DMS114 treated with DMSO at 0.1 percent for 48 hours (cell line): ENCODE results near the gene CERK.
"Not testable (repeated sequence)": the region's sequence is repeated elsewhere in the genome, so short reads cannot be mapped to it uniquely, and the experiment has no call there.

ENCODE experiments used
- DNase-seq: peaks from one replicate; lab custom pipeline; 2025; ENCODE audit not compliant: unreplicated experiment; lab: John Stamatoyannopoulos, UW

The CERK gene

DNA sequence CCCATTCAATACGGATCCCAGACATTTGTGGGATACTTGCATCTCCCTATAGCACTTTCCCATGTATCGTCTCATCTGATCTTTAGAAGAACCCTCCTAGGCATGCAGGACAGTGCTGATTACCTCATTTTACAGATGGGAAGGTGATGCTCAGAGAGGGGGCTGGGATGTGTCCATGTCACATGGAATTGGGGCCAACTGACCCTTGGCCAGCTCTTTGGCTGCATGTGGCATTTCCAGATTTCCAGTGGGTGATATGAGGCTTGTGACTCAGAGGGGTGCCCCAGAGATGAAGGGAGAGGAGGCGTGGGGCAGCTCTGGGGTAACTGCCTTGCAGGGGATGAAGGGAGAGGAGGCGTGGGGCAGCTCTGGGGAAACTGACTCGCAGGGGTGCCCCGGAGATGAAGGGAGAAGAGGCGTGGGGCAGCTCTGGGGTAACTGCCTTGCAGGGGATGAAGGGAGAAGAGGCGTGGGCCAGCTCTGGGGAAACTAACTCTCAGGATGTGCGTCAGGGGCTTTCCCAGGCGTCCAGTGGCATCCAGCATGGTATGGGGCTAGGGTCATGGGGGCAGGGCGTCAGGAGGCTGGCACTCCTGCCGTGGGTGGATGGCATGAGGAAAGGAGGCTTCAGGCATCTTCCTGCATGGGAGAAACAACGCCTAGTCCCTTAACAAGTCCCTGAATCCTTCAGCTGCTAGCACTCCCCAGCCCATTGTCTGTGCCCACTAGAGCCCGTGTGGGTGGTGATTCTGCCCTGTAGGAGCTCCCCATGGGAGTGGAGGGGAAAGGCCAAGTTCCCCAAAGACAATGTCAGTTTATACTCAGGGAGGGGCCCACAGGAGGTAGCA, 11.9 kb upstream of the CERK start:
- no peak for DNase-seq

DNA sequence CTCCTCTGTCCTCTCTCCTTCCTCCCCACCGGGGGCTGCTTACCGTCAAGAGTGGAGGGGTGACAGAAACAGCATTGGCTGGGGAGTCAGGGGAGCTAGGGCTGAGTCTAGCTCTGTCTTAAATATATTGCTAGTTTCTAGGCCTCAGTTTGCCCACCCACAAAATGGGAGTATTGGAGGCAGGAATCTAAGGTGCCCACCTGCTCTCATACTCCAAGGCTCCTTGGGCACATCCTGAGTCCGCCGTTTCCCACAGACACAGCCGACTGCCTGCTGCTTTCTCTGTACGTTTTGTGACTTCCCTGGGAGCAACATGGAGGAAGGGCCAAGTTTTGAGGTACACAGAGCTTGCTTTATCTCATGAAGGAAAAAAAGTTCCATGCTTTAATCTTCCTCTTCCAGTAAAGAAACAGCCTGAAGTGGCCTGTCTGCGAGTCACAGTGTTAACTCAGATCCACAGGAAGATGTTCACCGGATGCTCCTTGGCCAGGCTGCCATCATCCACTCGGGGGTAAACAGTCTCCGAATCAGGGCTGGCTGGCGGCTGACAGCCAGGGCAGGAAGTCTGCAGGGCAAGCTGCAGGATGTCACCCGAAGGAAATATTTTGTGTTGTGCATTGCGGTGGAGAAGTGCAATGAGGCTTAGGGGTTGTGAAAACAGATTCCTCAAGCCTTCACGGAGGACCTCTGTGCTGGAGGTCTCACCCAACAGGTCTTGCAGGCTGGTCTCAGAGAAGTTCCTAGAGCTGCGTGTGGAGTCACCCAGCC, 11.0 kb upstream of the CERK start:
- no peak for DNase-seq

DNA sequence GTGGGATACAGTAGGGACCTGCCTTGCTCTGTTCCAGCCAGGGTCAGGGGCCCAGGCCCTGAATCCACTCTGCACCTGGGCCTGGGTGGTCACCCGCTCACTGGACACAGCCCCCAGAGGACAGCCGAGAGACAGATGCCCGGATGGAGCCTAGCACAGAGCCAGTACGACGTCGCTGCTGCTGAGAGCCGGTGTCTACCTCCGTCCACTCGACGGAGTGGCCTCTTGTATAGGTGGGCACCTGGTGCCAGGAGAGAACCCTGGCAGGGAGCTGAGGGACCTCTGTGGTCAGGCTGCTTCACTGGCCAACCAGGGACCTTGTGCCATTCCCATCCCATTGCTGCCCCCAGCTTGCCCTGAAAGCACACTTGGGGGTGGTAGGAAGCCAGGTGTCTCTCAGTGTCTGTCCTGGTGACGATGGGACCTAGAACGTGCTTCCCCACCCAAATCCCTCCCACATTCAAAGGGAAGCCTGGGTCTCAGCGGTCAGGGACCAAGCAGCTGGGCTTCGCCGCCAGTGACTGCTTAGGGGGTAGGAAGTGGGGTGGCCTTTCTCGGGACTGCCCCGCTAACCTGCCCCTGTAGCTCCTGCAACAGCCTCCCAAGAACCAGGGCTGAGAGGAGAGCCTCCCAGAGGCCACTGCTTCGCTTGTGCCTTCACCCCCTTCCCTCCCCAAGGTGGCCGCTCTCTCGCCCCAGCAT, 10.3 kb upstream of the CERK start:
- DNase-seq, result no peak

DNA sequence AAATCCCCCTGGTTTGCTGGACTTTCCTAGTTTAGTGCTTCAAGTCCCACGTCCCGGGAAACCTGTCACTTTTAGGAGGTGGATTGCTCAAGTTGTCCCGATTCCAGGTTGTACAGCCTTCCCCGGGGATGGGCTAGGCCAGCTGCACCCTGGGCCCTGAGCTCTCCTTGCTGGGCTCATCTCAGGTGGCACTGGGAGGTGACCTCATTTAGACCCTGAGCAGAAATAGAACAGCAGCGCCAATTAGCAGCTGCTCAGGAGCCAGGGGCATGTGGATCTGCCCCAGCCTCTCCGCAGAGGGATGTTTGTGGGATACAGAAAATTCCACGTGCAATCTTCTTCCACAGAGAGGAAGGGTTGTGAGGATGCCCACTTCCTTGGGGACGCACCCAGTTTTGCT, 9.6 kb upstream of the CERK start:
- no peak for DNase-seq

DNA sequence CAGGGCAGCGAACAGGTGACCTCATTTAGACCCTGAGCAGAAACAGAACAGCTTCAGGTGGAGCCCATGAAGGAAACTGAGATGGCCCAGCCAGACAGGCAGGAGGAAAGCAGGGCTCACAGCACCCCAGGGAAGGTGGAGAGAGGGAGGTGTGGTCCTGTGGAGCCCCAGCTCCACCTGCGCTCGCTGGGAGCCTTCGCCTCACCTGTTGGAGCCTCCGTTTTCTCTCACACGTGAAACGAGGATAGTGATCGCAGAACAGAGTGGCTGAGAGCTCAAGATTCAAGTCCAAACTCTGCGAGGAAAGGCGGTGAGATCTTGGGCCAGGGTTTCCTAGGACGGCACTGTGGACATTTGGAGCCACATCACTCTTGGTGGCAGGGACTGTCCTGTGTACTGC, 8.6 kb upstream of the CERK start:
- DNase-seq, result no peak

DNA sequence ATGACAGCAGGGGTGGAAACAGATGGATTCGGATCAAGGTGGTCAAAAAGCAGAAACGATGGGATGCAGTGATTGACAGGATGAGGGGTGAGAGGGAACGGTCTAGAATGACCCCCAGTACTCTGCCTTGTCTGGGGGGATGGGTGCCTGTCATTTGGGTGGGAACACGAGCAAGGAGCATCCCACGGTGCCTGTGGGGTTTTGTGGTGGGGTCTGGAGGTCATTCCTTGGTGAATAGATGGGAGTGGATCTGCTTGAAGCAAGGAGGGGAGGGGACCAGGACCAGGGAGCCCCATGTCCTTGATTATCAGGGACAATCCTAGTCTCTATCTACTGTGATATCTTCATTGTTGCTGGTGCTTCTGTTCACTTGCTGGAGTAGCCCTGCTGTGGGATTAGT, 8.1 kb upstream of the CERK start:
- DNase-seq, result no peak

DNA sequence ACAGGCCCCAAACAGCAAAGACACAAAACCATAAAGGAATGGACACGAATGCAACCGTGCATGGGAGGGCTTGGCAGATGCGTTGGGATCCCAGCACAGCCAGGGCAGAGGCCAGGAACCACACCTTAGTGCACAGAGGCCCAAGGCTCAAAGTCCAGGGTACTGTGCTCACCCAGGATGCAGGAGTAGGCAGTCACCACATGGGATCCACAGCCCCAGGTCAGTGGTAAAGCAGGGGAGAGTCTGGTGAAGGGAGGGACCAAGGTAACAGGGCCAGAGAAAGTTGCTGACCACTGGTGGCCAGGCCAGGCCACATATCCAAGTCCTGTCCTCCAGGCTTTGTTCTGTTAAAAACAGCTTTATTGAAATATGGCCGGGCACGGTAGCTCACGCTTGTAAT, 6.5 kb upstream of the CERK start:
- DNase-seq, result no peak

DNA sequence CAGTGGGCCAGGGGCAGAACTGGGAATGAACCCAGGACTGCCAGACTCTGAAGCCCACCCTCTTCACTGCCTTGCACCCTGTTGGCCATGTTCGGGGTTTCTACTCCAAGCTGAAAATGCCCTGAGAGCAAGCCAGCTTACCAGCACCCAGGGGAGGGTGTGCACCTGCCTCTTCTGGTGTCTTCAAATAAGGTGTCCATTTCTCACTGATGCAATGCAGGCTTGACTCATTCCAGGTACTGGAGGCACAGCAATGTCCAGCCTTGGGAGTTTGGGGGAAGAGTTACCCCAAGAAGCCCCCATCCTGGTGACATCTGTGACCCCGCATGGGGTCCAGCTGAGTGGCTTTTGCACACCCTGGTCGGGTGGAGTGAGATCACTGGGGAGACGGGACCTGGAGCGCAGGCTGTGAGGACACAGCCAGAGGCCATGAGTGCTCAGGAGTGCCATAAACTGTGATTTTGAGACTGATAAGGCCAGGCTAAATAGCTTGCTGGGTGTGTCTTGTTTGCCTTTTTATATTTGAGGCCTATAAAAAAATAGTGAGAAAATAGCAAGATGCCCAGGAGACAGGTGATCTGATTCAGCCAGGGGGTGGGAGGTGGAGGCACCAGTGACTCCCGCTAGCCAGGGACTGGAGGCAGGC, 4.6 kb upstream of the CERK start:
- DNase-seq, result no peak

DNA sequence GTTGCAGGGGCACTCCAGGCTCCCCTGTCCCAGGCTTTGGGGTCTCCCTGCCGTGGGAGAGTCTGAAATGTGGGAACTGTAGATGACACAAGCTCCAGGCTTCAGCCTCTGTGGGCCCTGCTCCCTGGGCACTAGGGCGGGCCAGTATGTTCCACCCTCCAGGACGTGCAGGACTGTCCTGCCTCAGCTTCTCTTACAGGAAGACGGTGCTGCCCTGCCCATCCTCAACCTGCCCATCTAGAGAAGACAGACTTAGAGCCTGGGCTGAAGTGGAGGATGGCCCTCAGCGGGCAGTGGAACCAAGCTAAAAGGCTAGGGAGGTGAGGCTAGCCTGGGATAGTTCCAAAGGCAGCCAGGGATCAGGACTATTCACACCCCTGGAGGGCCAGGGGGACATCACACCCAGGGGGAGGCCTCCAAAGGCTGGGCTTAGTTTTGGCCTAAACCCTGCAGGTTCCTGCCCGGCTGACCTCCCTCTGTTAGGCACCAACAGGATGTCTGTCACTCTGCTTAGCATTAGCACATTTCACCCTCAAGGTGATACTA, 4.0 kb upstream of the CERK start:
- DNase-seq, result no peak

DNA sequence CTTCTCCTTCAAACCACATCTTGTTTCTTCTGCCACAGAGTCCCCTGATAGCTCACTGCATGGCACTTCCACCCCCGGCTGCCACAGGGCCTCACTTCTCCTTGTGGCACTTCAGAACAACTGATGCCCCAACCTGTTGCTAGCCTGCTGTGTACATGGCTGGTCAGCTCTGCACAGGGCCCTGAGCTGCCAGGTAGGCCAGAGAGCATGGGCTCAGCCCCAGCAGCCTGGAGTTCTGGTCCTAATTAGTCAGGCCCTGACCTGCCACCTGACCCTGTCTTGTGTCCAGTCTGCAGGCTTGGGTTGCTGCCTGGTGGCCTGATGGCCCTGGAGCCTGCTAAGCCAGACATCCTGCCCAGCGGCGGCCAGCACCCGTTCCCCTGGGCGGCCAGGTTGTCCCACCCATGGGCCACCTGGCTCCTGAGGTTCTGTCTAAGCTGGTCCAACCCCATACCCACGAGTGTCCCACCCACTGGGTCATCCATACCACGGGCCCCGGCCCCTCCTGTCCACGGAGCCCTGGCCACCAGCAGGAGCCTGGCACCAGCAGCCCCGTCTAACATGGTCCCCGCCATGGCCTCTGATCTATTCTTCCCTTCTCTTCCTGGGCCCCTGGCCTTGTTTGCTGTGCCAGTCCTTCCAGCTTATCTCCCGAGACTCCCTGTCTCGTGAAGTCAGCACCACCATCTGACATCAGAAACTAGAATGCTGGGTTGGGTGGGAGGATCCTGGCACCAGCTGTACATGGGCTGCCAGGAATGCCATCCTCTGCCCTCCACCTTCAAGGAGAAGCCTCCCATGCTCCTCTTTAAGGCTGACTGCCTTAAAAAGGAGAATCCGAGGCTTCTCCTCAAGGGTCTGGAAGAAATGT, 3.1 kb upstream of the CERK start:
- DNase-seq, result no peak

DNA sequence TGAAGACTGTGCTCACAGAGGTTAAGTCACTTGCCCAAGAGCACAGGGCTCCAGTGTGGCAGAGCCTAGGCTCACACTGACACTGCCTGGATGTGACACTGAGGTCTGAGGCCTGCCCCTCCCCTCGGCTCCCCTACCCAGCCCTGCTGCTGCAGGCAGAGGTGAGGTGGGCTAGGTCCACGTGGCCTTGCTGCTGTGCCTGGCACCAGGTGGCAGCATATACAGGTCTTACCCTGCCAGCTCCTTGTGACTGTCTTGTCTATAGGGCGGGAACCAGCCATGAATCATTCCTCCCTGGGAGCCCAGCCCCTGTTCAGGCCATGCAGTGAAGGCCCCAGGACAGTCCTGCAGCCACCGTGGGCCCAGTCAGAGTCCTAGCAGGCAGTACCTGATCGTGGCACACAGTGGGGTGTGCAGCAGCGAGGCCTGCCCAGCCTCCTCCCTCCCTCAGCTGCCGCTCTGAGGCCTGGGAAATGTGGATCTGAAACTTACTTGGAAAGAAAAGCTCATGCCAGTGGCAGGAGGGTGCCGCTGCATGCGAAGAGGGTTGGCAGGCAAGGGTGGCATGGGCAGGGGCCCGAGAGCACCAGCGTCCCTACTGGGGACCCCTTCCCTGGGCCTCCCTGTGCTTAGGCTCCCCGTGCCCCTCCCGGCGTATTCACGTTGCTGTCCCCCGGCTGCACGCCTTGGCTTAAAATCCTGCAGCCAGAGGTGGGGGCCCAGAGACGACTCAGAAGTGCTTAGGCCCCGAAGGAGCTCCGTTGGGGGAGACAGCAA, 1.2 kb upstream of the CERK start:
- no peak for DNase-seq

DNA sequence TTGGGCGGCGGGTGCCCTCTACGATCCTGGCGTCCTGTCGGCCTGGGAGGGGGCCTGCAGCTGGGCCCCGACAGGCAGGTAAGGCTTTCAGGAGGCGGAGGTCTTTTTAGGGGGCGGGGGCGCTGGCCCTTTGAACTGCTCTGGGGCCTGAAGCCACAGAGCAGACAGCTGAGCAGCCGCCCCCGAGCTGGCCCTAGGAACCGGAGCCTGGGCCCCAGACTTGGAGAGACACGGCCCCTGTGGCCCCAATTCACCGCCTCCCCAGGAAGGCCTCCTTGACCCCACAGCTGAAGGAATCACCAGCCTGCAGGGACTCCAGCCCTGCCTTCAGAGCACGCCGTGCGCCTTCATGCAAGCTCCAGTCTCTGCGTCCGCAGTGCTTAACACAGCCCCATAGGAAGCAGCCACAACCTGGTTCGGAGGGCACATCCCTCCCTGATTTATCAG, 618 bp upstream of the CERK start:
- no peak for DNase-seq

DNA sequence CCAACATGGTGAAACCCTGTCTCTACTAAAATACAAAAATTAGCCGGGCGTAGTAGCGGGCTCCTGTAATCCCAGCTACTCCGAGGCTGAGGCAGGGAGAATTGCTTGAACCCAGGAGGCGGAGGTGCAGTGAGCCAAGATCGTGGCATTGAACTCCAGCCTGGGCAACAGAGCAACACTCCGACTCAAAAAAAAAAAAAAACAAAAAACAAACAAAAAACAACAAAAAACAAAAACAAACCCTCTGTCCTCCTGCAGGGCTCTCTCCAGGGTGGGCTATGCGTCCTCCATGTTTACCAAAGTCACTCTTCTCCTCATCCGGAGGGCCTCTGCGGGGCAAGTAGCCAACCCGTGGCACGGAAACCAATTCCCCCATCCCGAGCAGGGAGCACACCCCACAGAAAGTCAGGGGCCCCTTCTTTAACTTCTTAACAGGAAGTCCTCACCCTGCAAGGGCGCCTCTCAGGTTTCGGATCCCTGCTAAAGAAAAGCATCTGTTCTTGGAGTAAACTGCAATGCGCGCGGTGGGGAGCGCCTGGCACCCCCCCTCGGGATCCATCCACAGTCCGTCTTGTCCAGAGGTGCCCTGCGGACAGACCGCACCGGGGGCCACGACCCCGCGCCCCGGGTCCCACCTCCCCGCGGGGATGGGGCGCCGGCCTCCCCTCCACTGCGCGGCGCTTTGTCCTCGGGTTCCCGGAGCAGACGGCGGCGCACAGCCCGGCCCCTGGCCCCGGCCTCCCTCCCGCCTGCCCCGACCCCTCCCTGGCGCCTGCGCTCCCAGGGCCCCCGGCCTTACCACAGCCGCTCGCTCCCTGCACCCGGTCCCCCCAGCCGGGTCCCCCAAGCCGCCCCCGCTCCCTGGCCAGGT, 712 bp downstream of the CERK start:
- no peak for DNase-seq

DNA sequence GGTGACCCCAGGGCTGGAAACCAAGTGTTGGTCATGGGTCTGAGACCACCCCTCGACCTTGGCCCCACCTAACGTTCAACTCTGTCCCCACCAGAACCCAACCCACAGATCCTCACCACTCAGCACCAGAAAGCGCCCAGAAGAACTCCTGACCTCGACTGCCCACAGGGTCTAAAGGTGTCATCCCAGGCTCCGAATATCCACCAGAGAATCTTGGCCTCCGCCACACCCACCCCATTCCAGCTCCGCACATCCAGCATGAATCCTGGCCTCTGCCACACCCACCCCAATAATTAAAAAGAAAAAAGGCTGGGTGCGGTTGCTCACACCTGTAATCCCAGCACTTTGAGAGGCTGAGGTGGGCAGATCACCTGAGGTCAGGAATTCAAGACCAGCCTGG, 1.3 kb downstream of the CERK start:
- DNase-seq, result no peak

DNA sequence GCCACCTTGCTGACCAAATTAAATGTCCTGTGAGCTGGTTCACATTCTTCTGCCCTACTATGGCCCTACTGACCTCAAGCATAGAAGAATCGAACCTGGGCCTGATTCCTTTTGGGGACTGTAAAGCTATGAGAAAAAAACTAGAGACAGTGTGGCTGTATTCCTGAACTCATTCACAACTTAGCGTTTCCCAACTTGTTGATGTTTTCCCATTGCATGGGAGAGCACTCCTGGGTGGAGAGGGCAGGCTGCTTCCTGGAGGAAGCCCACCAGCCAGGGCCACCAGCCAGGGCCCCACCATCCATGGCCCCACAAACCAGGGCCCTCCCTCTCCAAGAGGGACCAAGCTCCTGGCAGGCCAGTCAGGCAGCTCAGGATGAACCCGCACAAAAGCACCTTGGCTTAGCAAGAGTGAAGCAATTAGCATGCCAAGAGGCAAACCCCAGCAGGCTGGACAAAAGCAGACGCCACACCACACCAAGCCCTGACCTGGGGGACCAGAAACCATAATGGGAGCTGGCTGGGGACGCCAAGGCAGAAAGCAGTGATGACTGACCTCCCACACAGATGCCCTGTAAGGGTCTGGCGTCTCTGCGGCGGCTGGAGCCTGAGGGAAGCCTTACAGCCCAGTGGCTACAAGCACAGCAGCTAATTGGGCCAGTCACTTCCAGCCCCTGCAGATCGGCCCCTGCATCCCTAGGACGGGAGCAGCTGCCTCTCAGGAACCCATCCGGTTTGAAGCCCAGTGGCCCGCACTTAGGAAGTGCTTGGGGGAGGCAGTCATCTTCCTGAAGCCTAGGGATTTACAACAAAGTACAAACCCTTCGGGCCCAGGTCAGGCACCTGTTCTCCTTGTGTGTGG, 2.1 kb downstream of the CERK start:
- DNase-seq, result no peak

DNA sequence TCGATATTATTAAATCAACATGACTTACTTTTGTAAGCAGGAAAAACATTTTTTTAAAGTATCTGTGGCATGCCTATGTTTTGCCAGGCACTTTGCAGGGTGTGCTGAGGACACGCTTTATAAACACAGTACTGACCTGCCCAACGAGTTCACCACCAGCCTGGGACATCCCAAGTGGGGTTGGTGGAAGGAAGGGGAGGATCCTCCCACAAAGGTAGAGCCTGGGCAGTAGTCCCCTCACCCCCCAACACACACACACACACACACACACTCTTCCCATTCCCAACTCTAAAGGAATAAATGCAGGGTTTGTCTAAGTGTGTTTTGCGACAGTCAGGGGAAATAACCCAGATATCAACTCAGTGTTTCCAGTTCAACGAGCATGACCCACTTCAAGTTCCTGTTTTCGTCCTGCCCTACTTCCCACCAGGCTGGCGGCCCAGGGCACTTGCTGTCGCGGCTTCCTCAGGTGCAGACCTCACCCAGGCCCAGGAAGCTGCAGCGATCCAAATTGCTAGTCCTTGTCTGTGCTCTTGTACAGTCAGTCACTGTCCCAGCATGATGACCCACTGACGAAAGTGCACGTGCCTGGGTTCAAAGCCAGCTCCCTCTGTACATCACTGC, 3.1 kb downstream of the CERK start:
- DNase-seq, result no peak

DNA sequence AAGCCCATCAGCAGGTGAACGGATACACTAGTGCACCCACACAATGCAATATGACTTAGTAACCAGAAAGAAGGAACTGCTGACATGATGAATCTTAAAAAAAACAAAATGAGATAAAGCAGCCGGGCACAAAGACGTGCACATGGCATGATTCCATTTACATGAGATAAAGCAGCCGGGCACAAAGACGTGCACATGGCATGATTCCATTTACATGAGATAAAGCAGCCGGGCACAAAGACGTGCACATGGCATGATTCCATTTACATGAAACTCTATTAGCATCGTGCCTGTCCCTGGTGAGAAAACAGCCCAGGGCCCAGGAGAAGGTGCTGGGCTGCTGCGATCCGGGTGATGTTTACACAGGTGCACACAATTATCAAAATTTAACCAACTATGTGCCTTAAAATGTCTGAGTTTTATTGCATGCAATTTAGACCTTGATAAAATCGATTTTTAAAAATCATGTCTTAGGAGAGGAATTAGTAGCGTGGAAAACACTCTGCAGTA, 3.8 kb downstream of the CERK start:
- not testable (repeated sequence) for DNase-seq
